ENCODE results near the gene TP53AIP1. TPM values are rescaled to one million over a fixed set of nuclear protein-coding genes. Genes with fewer than 3 reads are reported as not detected.

The TP53AIP1 gene
- total RNA-seq, 1 experiment from 2014 or later, result not detected

DNA sequence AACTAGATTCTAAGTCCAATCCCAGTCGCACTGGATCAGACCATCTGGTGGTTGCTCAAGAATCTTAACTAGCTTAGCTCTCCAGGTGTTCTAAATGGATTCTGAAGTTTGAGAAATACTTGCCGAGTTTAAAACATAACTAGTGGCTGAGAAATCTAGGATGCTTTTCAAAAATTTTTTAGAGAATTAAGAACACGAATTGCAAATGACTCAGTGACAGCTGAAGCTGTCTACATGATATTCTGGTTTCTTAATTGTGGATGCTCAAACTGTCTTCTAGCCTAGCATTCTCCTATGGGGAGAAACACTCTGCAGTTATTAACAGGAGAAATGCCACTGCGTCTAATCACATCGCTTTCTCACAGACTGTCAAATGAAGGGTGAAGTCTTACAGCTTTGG is 20.2 kb upstream of the TP53AIP1 start:
- H3K79me2 ChIP-seq (ENCODE audit: insufficient read depth, low read length), result no peaks in the 10 kb centered on the region
- H2BK15ac ChIP-seq (ENCODE audit: low read depth, low read length), result no peak overlapping the region
- no peaks in the 10 kb centered on the region for H3K9me3 Mint-ChIP-seq

More for the DNA sequence above, 20.2 kb upstream of the TP53AIP1 start:
- Histone ChIP-seq H4K20me1 (ENCODE audit: control insufficient read depth, insufficient read depth, insufficient read length) (no peaks in the 10 kb centered on the region), H3K14ac (ENCODE audit: insufficient read depth, low read length) (no peak overlapping the region), H2BK20ac (ENCODE audit: low read depth, low read length, poor library complexity, severe bottlenecking) (no peak overlapping the region), H2BK5ac (ENCODE audit: insufficient read length, low read length) (no peak overlapping the region), H2AFZ (ENCODE audit: low read length) (no peak overlapping the region), H4K8ac (replicated peaks; ENCODE audit: insufficient read length, low read depth, low read length) (no peak overlapping the region), H3K4me2 (ENCODE audit: insufficient read depth, insufficient read length, low read length) (no peak overlapping the region), H2BK12ac (ENCODE audit: insufficient read length, low read depth, low read length) (no peak overlapping the region), H2AK5ac (ENCODE audit: insufficient read length, low read length) (no peak overlapping the region), H3T11ph (ENCODE audit: low read length) (no peak overlapping the region), H2BK120ac (ENCODE audit: low read depth, low read length, poor library complexity, severe bottlenecking) (no peak overlapping the region), H3K9me3 (ENCODE audit: control insufficient read depth, low read depth, low read length) (no peaks in the 10 kb centered on the region), H3K9ac (ENCODE audit: extremely low read depth, insufficient read length, low read length) (no peak overlapping the region), H3K79me1 (ENCODE audit: insufficient read depth, low read depth, low read length, poor library complexity, severe bottlenecking) (no peaks in the 10 kb centered on the region), H3K4me1 (ENCODE audit: insufficient read depth, low read length) (no peaks in the 10 kb centered on the region), H3K18ac (ENCODE audit: insufficient read length, low read depth, low read length) (no peak overlapping the region), H4K91ac (ENCODE audit: insufficient read length, low read depth, low read length) (no peak overlapping the region), H3K56ac (ENCODE audit: insufficient read length, low read depth, low read length) (no peak overlapping the region), H3K27ac (ENCODE audit: insufficient read length, low read depth, low read length) (no peak overlapping the region), H3K27me3 (ENCODE audit: insufficient read depth, low read length) (no peaks in the 10 kb centered on the region), H3K4ac (ENCODE audit: low read depth, low read length) (no peak overlapping the region), H3K23me2 (ENCODE audit: insufficient read length, low read depth, low read length, poor library complexity, severe bottlenecking) (no peaks in the 10 kb centered on the region), H3K23ac (ENCODE audit: insufficient read length, low read depth, low read length) (no peak overlapping the region), H4K5ac (ENCODE audit: insufficient read length, low read depth, low read length) (no peak overlapping the region)
- Mint-ChIP-seq H3K36me3 (ENCODE audit: insufficient read depth in 1 of 3, low read depth in 3 of 3) (no peaks in the 10 kb centered on the region; a peak in 1 of 7 replicates), H3K27ac (no peak overlapping the region), H3K27me3 (ENCODE audit: low read depth) (no peaks in the 10 kb centered on the region; the same call in 1 of the 2 replicates), H3K4me1 (peaks cover 7 to 9% of the 10 kb centered on the region in 2 experiments; a peak in 3 of 4 replicates), H3K4me3 (no peak overlapping the region)
- TF ChIP-seq, protein P1, sequence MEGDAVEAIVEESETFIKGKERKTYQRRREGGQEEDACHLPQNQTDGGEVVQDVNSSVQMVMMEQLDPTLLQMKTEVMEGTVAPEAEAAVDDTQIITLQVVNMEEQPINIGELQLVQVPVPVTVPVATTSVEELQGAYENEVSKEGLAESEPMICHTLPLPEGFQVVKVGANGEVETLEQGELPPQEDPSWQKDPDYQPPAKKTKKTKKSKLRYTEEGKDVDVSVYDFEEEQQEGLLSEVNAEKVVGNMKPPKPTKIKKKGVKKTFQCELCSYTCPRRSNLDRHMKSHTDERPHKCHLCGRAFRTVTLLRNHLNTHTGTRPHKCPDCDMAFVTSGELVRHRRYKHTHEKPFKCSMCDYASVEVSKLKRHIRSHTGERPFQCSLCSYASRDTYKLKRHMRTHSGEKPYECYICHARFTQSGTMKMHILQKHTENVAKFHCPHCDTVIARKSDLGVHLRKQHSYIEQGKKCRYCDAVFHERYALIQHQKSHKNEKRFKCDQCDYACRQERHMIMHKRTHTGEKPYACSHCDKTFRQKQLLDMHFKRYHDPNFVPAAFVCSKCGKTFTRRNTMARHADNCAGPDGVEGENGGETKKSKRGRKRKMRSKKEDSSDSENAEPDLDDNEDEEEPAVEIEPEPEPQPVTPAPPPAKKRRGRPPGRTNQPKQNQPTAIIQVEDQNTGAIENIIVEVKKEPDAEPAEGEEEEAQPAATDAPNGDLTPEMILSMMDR (conservative IDR thresholded peaks at IDR 0.05), result no peak
- DNase-seq, result no peak
- WGBS (ENCODE audit: extremely low coverage, insufficient read length, low lambda C conversion rate), result no CpG with 5 or more reads among the region's 5 CpGs
